Mesendoderm (in vitro differentiated cells): ENCODE results near the gene CACNA1C.
A peak's percentile ranks its signal among the peaks of the same experiment; 100 is the strongest.

Experiments
- DNase-seq: peaks from one replicate; pipeline ENCODE4 v3.0.0; 2013
- H2AK5ac ChIP-seq: 2 replicates; pipeline ENCODE4 v1.6.1; 2013; ENCODE audit warnings: low read length, inconsistent platforms
- H2BK120ac ChIP-seq: 2 replicates; pipeline ENCODE4 v1.6.1; 2013; ENCODE audit warnings: low read depth, mild to moderate bottlenecking, low read length, moderate library complexity, mixed read lengths
- H2BK15ac ChIP-seq: replicated peaks from 2 replicates; pipeline ENCODE4 v1.6.1; 2013; ENCODE audit warnings: low read depth, mild to moderate bottlenecking, moderate library complexity
- H2BK5ac ChIP-seq: 2 replicates; pipeline ENCODE4 v1.6.1; 2013; ENCODE audit warnings: low read length, inconsistent platforms
- H3K18ac ChIP-seq: 2 replicates; pipeline ENCODE4 v1.6.1; 2013; ENCODE audit warnings: mild to moderate bottlenecking, low read length, mixed read lengths
- H3K23ac ChIP-seq: one replicate; pipeline ENCODE4 v1.6.1; 2013; ENCODE audit warnings: low read length
- H3K27ac ChIP-seq: 2 replicates; pipeline ENCODE4 v1.5.1; 2013; ENCODE audit warnings: low read depth, mild to moderate bottlenecking, inconsistent platforms, low read length, moderate library complexity
- H3K27me3 ChIP-seq: 2 replicates; pipeline ENCODE4 v1.6.1; 2013; ENCODE audit warnings: low read length, control low read depth, mild to moderate bottlenecking, inconsistent platforms; ENCODE audit not compliant: insufficient read depth, poor library complexity
- H3K36me3 ChIP-seq: 2 replicates; pipeline ENCODE4 v1.6.1; 2013; ENCODE audit warnings: low read length, inconsistent platforms; ENCODE audit not compliant: control insufficient read depth, insufficient read depth
- H3K4ac ChIP-seq: one replicate; pipeline ENCODE4 v1.6.1; 2013; ENCODE audit warnings: low read depth, mild to moderate bottlenecking, low read length, moderate library complexity
- H3K4me1 ChIP-seq: 2 replicates; pipeline ENCODE4 v1.6.1; 2013; ENCODE audit warnings: low read depth, low read length, inconsistent platforms; ENCODE audit not compliant: control insufficient read depth
- H3K4me2 ChIP-seq: 2 replicates; pipeline ENCODE4 v1.6.1; 2013; ENCODE audit warnings: low read length
- H3K4me3 ChIP-seq: 2 replicates; pipeline ENCODE4 v1.5.1; 2013; ENCODE audit warnings: mild to moderate bottlenecking, low read length
- H3K56ac ChIP-seq: one replicate; pipeline ENCODE4 v1.6.1; 2013; ENCODE audit warnings: low read length
- H3K79me1 ChIP-seq: 2 replicates; pipeline ENCODE4 v1.6.1; 2013; ENCODE audit warnings: low read length, inconsistent platforms
- H3K79me2 ChIP-seq: 2 replicates; pipeline ENCODE4 v1.6.1; 2013; ENCODE audit warnings: mild to moderate bottlenecking, low read length; ENCODE audit not compliant: control insufficient read depth, insufficient read depth
- H3K9ac ChIP-seq: 2 replicates; pipeline ENCODE4 v1.6.1; 2013; ENCODE audit warnings: low read length, inconsistent platforms
- H4K5ac ChIP-seq: one replicate; pipeline ENCODE4 v1.6.1; 2013; ENCODE audit warnings: low read length
- H4K8ac ChIP-seq: one replicate; pipeline ENCODE4 v1.6.1; 2013; ENCODE audit warnings: low read depth, mild to moderate bottlenecking, control low read depth, low read length, moderate library complexity
- WGBS: extraction: QIAGEN DNeasy Blood & Tissue Kit; methylation state at CpG from one replicate; pipeline ENCODE4 v1.1.7; 2013; ENCODE audit warnings: low lambda C conversion rate, missing lambda C conversion rate; ENCODE audit not compliant: insufficient coverage; ENCODE audit errors: extremely low coverage; 5-methylcytosine and 5-hydroxymethylcytosine counted together

CACNA1C gene

GRCh38 chr12:2501464-2502191, 448.8 kb downstream of the CACNA1C start:
- Histone ChIP-seq H3K18ac (no peak overlapping the region), H3K79me1 (no peaks in the 10 kb centered on the region), H3K36me3 (no peaks in the 10 kb centered on the region), H2BK5ac (no peak overlapping the region), H4K8ac (no peak overlapping the region), H3K27me3 (no peaks in the 10 kb centered on the region), H2BK120ac (no peak overlapping the region), H3K23ac (peak overlapping the region; percentile 67), H3K4me3 (no peak overlapping the region), H3K9ac (no peak overlapping the region), H4K5ac (no peak overlapping the region), H2AK5ac (no peak overlapping the region), H3K27ac (no peak overlapping the region), H3K4me2 (no peak overlapping the region), H3K79me2 (no peaks in the 10 kb centered on the region), H3K4ac (no peak overlapping the region), H3K4me1 (no peaks in the 10 kb centered on the region), H3K56ac (no peak overlapping the region), H2BK15ac (no peak overlapping the region)
- no peak for DNase-seq
- no CpG with 5 or more reads among the region's 14 CpGs for WGBS

GRCh38 chr12:2503036-2503435, 450.2 kb downstream of the CACNA1C start:
- no peak overlapping the region for H2BK15ac ChIP-seq
- no peak overlapping the region for H2AK5ac ChIP-seq
- H3K79me1 ChIP-seq: no peaks in the 10 kb centered on the region
- no peak overlapping the region for H3K23ac ChIP-seq
- H3K4me1 ChIP-seq: no peaks in the 10 kb centered on the region
- no peaks in the 10 kb centered on the region for H3K79me2 ChIP-seq
- no peak overlapping the region for H2BK120ac ChIP-seq
- H4K5ac ChIP-seq: no peak overlapping the region
- DNase-seq: no peak
- H3K4me2 ChIP-seq: no peak overlapping the region
- H2BK5ac ChIP-seq: no peak overlapping the region
- no peak overlapping the region for H3K18ac ChIP-seq
- H3K9ac ChIP-seq: no peak overlapping the region
- H4K8ac ChIP-seq: no peak overlapping the region
- H3K56ac ChIP-seq: no peak overlapping the region
- no CpG with 5 or more reads among the region's 5 CpGs for WGBS
- H3K36me3 ChIP-seq: no peaks in the 10 kb centered on the region
- no peak overlapping the region for H3K4ac ChIP-seq
- H3K27ac ChIP-seq: no peak overlapping the region
- H3K27me3 ChIP-seq: no peaks in the 10 kb centered on the region
- no peak overlapping the region for H3K4me3 ChIP-seq

DNA sequence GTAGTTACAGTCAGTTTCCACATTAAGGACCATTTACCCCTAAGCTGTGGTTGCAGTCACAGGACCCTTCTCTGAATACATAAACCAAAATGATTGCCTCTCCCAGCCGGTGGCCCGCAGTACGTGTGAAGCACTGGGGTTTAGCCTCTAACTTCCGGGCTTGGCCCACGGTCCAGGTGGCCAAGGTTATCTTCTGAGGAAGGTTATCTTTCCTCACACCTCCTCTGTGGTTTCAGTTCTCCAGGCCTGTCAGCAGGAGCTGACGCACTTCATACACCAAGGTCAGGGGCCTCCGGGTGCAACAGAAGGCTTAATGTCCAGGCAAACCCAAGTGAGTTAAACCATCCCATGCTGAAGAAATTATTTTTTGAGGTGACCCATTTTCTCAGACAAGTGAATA, 451.0 kb downstream of the CACNA1C start:
- Histone ChIP-seq H3K36me3 (no peaks in the 10 kb centered on the region), H3K79me2 (no peaks in the 10 kb centered on the region), H4K5ac (no peak overlapping the region), H4K8ac (no peak overlapping the region), H2BK120ac (no peak overlapping the region), H3K27ac (no peak overlapping the region), H3K18ac (no peak overlapping the region), H3K23ac (no peak overlapping the region), H3K4me1 (no peaks in the 10 kb centered on the region), H3K4ac (no peak overlapping the region), H3K9ac (no peak overlapping the region), H3K56ac (no peak overlapping the region), H2BK15ac (no peak overlapping the region), H3K27me3 (no peaks in the 10 kb centered on the region), H3K79me1 (no peaks in the 10 kb centered on the region), H3K4me3 (no peak overlapping the region), H3K4me2 (no peak overlapping the region), H2BK5ac (no peak overlapping the region), H2AK5ac (no peak overlapping the region)
- peak; percentile 62 for DNase-seq
- WGBS: no CpG with 5 or more reads among the region's 7 CpGs

- Histone ChIP-seq H2BK120ac (no peak overlapping the region), H3K23ac (no peak overlapping the region), H2AK5ac (no peak overlapping the region), H4K5ac (no peak overlapping the region), H3K79me2 (no peaks in the 10 kb centered on the region), H3K4ac (no peak overlapping the region), H3K4me1 (no peaks in the 10 kb centered on the region), H3K9ac (no peak overlapping the region), H3K27me3 (no peaks in the 10 kb centered on the region), H3K79me1 (no peaks in the 10 kb centered on the region), H2BK15ac (no peak overlapping the region), H3K4me3 (no peak overlapping the region), H3K18ac (no peak overlapping the region), H3K56ac (no peak overlapping the region), H3K36me3 (no peaks in the 10 kb centered on the region), H3K4me2 (no peak overlapping the region), H4K8ac (no peak overlapping the region), H2BK5ac (no peak overlapping the region), H3K27ac (no peak overlapping the region)
- no peak for DNase-seq
- no CpG with 5 or more reads among the region's 15 CpGs for WGBS
Observed at GRCh38 chr12:2504577-2504976, 451.8 kb downstream of the CACNA1C start.

DNA sequence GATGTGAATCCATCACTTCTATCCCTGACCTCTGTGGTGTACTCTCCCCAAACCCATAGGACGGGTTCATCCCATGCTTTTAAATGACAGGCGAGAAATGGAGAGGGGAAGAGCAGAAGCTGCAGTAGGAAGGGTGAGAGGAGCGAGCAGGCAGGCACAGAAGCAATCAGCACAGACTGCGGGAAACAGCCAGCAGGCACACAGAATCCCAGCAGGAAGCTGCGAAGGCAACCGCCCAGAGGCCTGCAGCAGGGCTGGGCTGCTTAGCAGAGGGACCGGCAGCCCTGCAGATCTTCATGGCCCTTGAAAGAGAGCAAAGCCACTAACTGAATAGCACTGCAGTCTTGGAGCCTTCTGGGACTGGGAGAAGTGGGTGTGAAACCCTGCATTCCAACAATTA, 455.0 kb downstream of the CACNA1C start:
- Histone ChIP-seq H2BK15ac (no peak overlapping the region), H3K18ac (no peak overlapping the region), H3K27ac (no peak overlapping the region), H4K8ac (no peak overlapping the region), H2BK120ac (no peak overlapping the region), H3K36me3 (no peaks in the 10 kb centered on the region), H3K56ac (no peak overlapping the region), H3K4ac (no peak overlapping the region), H3K4me1 (no peaks in the 10 kb centered on the region), H4K5ac (no peak overlapping the region), H3K79me1 (no peaks in the 10 kb centered on the region), H2AK5ac (no peak overlapping the region), H3K9ac (no peak overlapping the region), H3K4me3 (no peak overlapping the region), H3K27me3 (no peaks in the 10 kb centered on the region), H3K23ac (no peak overlapping the region), H3K79me2 (no peaks in the 10 kb centered on the region), H3K4me2 (no peak overlapping the region), H2BK5ac (no peak overlapping the region)
- DNase-seq: peak; percentile 53
- no CpG with 5 or more reads among the region's 7 CpGs for WGBS

- H3K4me2 ChIP-seq: no peak overlapping the region
- no peak overlapping the region for H2BK120ac ChIP-seq
- H4K5ac ChIP-seq: no peak overlapping the region
- H3K18ac ChIP-seq: no peak overlapping the region
- WGBS: no CpG with 5 or more reads among the region's 5 CpGs
- no peak overlapping the region for H4K8ac ChIP-seq
- no peak for DNase-seq
- H3K4me1 ChIP-seq: no peaks in the 10 kb centered on the region
- H3K36me3 ChIP-seq: no peaks in the 10 kb centered on the region
- no peak overlapping the region for H2BK15ac ChIP-seq
- H2AK5ac ChIP-seq: no peak overlapping the region
- H3K23ac ChIP-seq: no peak overlapping the region
- no peaks in the 10 kb centered on the region for H3K79me1 ChIP-seq
- no peak overlapping the region for H2BK5ac ChIP-seq
- no peaks in the 10 kb centered on the region for H3K79me2 ChIP-seq
- H3K4me3 ChIP-seq: no peak overlapping the region
- H3K27me3 ChIP-seq: no peaks in the 10 kb centered on the region
- H3K4ac ChIP-seq: no peak overlapping the region
- H3K56ac ChIP-seq: no peak overlapping the region
- no peak overlapping the region for H3K27ac ChIP-seq
- H3K9ac ChIP-seq: no peak overlapping the region
Observed at GRCh38 chr12:2509137-2509536, 456.4 kb downstream of the CACNA1C start.
